ENCODE data around the gene AKAP6. TPM values are rescaled to one million over a fixed set of nuclear protein-coding genes. Genes with fewer than 3 reads are reported as not detected.

The AKAP6 gene
- total RNA-seq, 1 donor from 2014 or later, result 1.3 TPM

DNA sequence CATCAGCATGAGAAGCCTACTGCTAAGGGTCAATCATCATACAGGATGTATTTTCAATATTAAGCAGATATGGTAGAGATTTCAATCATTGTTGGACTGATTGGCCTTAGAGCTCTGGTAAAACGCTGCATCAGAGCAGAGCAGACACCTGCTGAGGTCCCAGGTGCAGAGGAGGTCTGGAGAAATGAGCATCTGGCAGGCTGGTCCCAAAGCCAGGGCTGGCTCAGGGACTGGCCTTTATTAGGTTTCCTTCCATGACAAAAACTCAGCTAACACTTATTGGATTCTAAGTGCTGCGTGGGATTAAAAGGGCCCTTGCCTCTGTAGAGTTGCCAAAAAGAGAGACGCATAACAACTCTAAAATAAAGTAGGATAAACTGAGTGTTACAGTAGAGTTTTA is 29.7 kb downstream of the AKAP6 start:
- Histone ChIP-seq H3K27me3 (ENCODE audit: control insufficient read depth, insufficient read depth, low read length) (no peaks in the 10 kb centered on the region), H3K36me3 (ENCODE audit: control insufficient read depth, insufficient read depth, low read length) (no peaks in the 10 kb centered on the region), H3K4me3 (ENCODE audit: low read depth, low read length) (no peak overlapping the region)
- TF ChIP-seq, protein P1, sequence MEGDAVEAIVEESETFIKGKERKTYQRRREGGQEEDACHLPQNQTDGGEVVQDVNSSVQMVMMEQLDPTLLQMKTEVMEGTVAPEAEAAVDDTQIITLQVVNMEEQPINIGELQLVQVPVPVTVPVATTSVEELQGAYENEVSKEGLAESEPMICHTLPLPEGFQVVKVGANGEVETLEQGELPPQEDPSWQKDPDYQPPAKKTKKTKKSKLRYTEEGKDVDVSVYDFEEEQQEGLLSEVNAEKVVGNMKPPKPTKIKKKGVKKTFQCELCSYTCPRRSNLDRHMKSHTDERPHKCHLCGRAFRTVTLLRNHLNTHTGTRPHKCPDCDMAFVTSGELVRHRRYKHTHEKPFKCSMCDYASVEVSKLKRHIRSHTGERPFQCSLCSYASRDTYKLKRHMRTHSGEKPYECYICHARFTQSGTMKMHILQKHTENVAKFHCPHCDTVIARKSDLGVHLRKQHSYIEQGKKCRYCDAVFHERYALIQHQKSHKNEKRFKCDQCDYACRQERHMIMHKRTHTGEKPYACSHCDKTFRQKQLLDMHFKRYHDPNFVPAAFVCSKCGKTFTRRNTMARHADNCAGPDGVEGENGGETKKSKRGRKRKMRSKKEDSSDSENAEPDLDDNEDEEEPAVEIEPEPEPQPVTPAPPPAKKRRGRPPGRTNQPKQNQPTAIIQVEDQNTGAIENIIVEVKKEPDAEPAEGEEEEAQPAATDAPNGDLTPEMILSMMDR (IDR thresholded peaks at IDR 0.05; ENCODE audit: insufficient read depth, low read length, poor library complexity, severe bottlenecking), result no peak
- DNase-seq (ENCODE audit: low read depth), result no peak

DNA sequence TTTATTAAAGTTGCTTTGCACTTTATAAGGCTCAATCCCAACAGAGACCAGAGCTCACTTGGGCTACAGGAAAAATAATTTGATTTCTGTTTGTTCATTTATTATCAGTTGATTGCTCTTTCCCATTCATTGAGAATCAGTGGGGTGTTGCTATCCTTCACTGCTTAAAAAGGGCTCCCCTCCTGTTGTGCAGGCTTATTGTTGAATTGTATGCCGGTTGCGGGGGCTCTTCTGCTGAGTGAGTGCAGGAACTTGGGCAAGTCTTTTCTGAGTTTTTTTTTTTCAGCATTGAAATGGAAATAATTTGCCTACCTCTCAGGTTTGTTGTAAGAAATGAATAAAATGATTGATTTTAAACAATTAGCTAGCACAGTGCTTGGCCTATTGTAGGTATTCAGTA is 32.6 kb downstream of the AKAP6 start:
- no peaks in the 10 kb centered on the region for H3K36me3 ChIP-seq (ENCODE audit: control insufficient read depth, insufficient read depth, low read length)
- no peak for DNase-seq (ENCODE audit: low read depth)
- no peaks in the 10 kb centered on the region for H3K27me3 ChIP-seq (ENCODE audit: control insufficient read depth, insufficient read depth, low read length)
- TF ChIP-seq, protein P1 (IDR thresholded peaks at IDR 0.05; ENCODE audit: insufficient read depth, low read length, poor library complexity, severe bottlenecking), result no peak
- no peak overlapping the region for H3K4me3 ChIP-seq (ENCODE audit: low read depth, low read length)

DNA sequence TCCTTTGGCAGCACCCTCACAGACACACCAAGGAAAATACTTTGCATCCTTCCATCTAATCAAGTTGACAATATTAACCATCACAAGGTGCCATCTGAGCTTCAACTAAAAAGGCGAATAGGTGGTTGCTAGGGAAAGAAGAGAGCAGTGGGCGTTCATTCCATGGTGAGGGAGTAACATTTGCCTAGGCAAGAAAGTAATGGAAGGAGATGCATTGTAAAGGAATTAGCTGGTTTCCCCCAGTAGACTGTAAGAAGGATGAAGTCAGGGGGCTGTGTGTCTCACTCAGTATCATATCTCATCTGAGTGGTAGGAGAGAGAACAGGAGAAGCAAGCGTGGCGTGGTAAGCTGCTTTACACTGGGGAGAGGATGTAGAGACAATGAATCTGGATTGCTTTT is 34.7 kb downstream of the AKAP6 start:
- no peak overlapping the region for H3K4me3 ChIP-seq (ENCODE audit: low read depth, low read length)
- H3K36me3 ChIP-seq (ENCODE audit: control insufficient read depth, insufficient read depth, low read length), result no peaks in the 10 kb centered on the region
- TF ChIP-seq, protein P1 (IDR thresholded peaks at IDR 0.05; ENCODE audit: insufficient read depth, low read length, poor library complexity, severe bottlenecking), result no peak
- H3K27me3 ChIP-seq (ENCODE audit: control insufficient read depth, insufficient read depth, low read length), result no peaks in the 10 kb centered on the region
- DNase-seq (ENCODE audit: low read depth), result no peak

DNA sequence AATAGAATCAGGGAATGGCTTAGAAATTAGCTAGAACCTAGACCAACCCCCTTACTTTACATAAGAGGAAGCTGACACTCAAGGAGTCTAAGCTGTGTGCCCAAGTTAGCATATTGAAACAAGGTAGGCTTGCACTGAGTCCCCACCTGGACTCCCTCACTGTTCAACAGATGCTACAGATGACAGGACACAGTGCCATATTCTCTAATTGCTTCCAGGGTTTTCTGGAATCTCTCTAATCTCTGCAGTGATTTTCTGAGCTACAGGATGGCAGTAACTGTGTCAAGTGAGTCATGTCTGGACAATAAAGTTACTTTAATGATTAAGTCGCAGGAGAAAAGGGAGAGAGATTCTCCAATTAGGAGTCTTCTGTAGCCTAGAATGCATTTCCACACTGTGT is 35.8 kb downstream of the AKAP6 start:
- DNase-seq (ENCODE audit: low read depth), result peak; percentile 23
- TF ChIP-seq, protein P1 (IDR thresholded peaks at IDR 0.05; ENCODE audit: insufficient read depth, low read length, poor library complexity, severe bottlenecking), result no peak
- no peak overlapping the region for H3K4me3 ChIP-seq (ENCODE audit: low read depth, low read length)
- no peaks in the 10 kb centered on the region for H3K36me3 ChIP-seq (ENCODE audit: control insufficient read depth, insufficient read depth, low read length)
- H3K27me3 ChIP-seq (ENCODE audit: control insufficient read depth, insufficient read depth, low read length), result no peaks in the 10 kb centered on the region

DNA sequence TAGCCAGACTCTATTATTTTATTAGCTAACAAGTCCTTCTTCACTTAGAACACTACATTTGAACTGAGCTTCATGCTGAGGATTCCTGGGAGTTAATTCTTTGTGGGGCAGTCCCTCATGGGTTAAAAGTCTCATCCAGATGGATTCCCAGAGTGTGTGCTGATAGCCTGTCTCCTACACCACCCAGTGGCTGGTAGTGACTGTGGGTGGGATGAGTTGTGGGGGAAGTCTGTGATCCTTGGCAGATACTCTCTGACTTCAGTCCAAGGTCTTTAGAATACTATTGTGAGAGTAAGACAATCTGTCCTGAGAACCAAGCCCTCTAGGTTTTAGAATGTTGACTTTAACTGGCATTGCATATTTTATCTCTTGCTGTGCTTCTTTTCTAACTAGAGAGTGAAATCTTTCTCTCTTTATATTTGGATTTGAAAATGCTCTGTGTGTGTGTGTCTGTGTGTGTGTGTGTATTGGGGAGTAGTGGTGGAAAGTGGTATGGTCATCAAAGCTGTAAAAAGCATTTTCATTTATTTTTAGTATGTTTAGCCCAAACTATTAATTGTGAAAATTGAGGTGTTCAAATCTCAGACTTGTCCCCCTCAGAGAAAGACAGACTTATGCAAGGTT is 37.3 kb downstream of the AKAP6 start:
- Histone ChIP-seq H3K4me3 (ENCODE audit: low read depth, low read length) (no peak overlapping the region), H3K36me3 (ENCODE audit: control insufficient read depth, insufficient read depth, low read length) (no peaks in the 10 kb centered on the region), H3K27me3 (ENCODE audit: control insufficient read depth, insufficient read depth, low read length) (no peaks in the 10 kb centered on the region)
- no peak for DNase-seq (ENCODE audit: low read depth)
- TF ChIP-seq, protein P1 (IDR thresholded peaks at IDR 0.05; ENCODE audit: insufficient read depth, low read length, poor library complexity, severe bottlenecking), result peak; percentile 29

DNA sequence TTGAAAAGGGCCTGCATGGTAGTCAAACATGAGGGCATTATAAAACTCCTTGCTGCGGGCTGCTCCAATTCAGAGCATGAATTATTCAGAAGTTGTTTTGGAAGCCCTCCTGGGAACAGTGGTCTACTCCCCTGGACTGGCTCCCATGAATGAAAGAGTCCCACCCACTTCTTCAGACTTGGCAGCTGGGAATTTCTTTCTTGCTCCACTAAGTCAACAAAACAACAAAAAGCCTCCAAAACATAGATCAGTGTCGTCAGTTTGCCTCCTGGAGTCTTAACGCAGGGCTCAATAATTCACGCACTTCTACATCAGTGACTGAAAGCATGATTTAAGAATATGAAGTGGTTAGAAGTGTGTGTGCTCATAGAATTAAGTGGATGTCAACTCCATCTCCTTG is 37.9 kb downstream of the AKAP6 start:
- H3K4me3 ChIP-seq (ENCODE audit: low read depth, low read length), result no peak overlapping the region
- TF ChIP-seq, protein P1 (IDR thresholded peaks at IDR 0.05; ENCODE audit: insufficient read depth, low read length, poor library complexity, severe bottlenecking), result no peak
- H3K27me3 ChIP-seq (ENCODE audit: control insufficient read depth, insufficient read depth, low read length), result no peaks in the 10 kb centered on the region
- no peaks in the 10 kb centered on the region for H3K36me3 ChIP-seq (ENCODE audit: control insufficient read depth, insufficient read depth, low read length)
- no peak for DNase-seq (ENCODE audit: low read depth)

All from kidney epithelial cell (primary cell).